ENCODE measurements around the gene PRSS36. TPM values are rescaled to one million over a fixed set of nuclear protein-coding genes. Genes with fewer than 3 reads are reported as not detected.
"Not testable (repeated sequence)": the region's sequence is repeated elsewhere in the genome, so short reads cannot be mapped to it uniquely, and the experiment has no call there.

Gene PRSS36
- total and polyA plus RNA-seq, 8 donors, result 0.87 to 26.3 (median 2.7) TPM; not detected in 2

DNA sequence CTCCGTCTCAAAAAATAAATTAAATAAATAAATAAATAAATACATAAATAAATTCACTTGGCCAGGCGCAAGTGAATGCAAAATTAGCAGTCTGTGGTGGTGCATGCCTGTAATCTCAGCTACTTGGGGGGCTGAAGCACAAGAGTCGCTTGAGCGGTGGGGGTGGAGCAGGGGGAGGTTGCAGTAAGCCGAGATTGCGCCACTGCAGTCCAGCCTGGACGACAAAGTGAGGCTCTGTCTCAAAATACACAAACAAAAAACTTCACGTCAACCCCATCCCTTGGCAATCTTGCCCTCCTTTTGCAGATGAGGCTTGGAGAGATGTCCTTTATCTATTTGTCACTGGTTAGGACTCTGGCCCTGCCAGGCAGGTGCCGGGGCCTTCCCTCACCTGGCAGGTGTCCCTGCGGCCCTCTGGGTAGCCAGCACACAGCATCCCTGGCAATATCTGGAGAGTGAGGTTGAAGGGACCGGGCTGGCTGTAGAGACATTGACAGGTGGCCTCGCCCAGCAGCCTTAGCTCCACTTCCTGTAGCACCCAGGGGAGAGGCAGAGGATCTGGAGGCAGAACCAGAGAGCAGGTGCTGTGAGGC is 4.4 kb downstream of the PRSS36 start:
- intact Hi-C loops (cut with DNase I; ENCODE audit: low total_unique reads), result no loop called here
- H3K27me3 ChIP-seq, result peaks cover 0 to 41% (median 7%) of the 10 kb centered on the region in 3 donors
- TF ChIP-seq POLR2AphosphoS5 (IDR thresholded peaks at IDR 0.05) (no peak), EP300 (IDR thresholded peaks at IDR 0.05) (no peak), POLR2A (IDR thresholded peaks at IDR 0.05) (no peak)
- TF ChIP-seq, protein P1, sequence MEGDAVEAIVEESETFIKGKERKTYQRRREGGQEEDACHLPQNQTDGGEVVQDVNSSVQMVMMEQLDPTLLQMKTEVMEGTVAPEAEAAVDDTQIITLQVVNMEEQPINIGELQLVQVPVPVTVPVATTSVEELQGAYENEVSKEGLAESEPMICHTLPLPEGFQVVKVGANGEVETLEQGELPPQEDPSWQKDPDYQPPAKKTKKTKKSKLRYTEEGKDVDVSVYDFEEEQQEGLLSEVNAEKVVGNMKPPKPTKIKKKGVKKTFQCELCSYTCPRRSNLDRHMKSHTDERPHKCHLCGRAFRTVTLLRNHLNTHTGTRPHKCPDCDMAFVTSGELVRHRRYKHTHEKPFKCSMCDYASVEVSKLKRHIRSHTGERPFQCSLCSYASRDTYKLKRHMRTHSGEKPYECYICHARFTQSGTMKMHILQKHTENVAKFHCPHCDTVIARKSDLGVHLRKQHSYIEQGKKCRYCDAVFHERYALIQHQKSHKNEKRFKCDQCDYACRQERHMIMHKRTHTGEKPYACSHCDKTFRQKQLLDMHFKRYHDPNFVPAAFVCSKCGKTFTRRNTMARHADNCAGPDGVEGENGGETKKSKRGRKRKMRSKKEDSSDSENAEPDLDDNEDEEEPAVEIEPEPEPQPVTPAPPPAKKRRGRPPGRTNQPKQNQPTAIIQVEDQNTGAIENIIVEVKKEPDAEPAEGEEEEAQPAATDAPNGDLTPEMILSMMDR (IDR thresholded peaks at IDR 0.05), result no peak
- no peak for DNase-seq
- no peak overlapping the region for H3K4me3 ChIP-seq
- no peaks in the 10 kb centered on the region for H3K9me3 ChIP-seq
- no peak overlapping the region for H3K27ac ChIP-seq
- peaks cover 17 to 40% (median 33%) of the 10 kb centered on the region in 4 donors for H3K4me1 ChIP-seq
- WGBS, 5 donors, result 67 to 85% (median 78%) methylated on average over 12 of the region's 12 CpGs
- H3K36me3 ChIP-seq, result no peaks in the 10 kb centered on the region

- 87 to 91% (median 89%) methylated on average over 7 of the region's 7 CpGs for WGBS, 5 donors
- Histone ChIP-seq H3K27me3 (peaks cover 0 to 30% (median 7%) of the 10 kb centered on the region in 3 donors), H3K4me1 (peaks cover 18 to 42% (median 36%) of the 10 kb centered on the region in 4 donors)
- intact Hi-C loops (cut with DNase I; ENCODE audit: low total_unique reads); H3K27ac ChIP-seq; DNase-seq; H3K9me3 ChIP-seq; H3K36me3 ChIP-seq; H3K4me3 ChIP-seq: not testable (repeated sequence)
These were observed 5.4 kb downstream of the PRSS36 start for GRCh38 chr16:31144418-31144817.

- WGBS, 5 donors, result 82 to 96% (median 89%) methylated on average over 7 to 8 of the region's 8 CpGs
- no peaks in the 10 kb centered on the region for H3K36me3 ChIP-seq
- no peak for TF ChIP-seq POLR2A (IDR thresholded peaks at IDR 0.05)
- TF ChIP-seq EP300 (IDR thresholded peaks at IDR 0.05), result no peak
- TF ChIP-seq, protein P1 (IDR thresholded peaks at IDR 0.05), result no peak
- TF ChIP-seq POLR2AphosphoS5 (IDR thresholded peaks at IDR 0.05), result no peak
- H3K9me3 ChIP-seq, result no peaks in the 10 kb centered on the region
- DNase-seq, result no peak
- intact Hi-C loops (cut with DNase I; ENCODE audit: low total_unique reads), result no loop called here
- H3K27ac ChIP-seq, result no peak overlapping the region
- peaks cover 24 to 49% (median 41%) of the 10 kb centered on the region in 4 donors for H3K4me1 ChIP-seq
- H3K27me3 ChIP-seq, result peaks cover 0 to 25% (median 7%) of the 10 kb centered on the region in 3 donors
- H3K4me3 ChIP-seq, result no peak overlapping the region
These were observed 6.1 kb downstream of the PRSS36 start for GRCh38 chr16:31143694-31144148.

DNA sequence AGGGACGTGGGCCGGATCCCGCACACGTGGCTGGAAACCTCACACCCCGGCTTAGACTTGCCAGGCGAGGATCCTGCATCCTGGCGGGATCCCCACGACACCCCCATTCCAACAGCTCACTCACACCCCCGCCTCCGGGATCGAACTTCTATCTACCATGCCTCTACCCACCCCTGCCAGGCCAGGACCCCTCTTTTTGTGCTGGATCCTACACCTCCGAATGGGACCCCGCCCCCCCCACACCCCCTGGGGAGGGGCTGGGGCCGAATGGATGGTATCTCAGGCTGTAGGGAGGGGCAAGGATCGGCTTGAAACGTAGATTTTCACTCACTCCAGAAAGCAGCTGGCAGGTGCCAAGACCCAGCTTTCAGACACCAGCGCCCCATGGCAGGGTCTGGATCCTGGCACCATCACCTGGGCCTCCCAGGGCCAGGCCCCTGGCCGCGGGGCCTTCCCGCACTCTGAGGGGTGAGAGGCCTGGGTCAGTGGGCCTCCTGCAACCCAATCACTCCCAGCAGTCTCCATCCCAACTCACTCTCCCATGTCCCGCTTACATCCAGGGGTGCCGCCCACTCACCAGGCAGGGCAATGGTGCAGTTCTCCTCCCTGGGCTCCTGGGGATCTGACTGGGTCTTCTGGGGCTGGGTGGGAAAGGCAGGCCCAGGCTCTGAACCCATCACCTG is 6.7 kb downstream of the PRSS36 start:
- intact Hi-C loops (cut with DNase I; ENCODE audit: low total_unique reads), result no loop called here

More for the DNA sequence above, 6.7 kb downstream of the PRSS36 start:
- 62 to 68% (median 64%) methylated on average over 16 to 22 of the region's 22 CpGs for WGBS, 5 donors
- H3K9me3 ChIP-seq, result no peaks in the 10 kb centered on the region
- DNase-seq, result no peak
- peaks cover 24 to 49% (median 37%) of the 10 kb centered on the region in 4 donors for H3K4me1 ChIP-seq
- peaks cover 0 to 19% (median 1%) of the 10 kb centered on the region in 3 donors for H3K27me3 ChIP-seq
- peak overlapping the region; percentile 53 to 59 (median 56) for H3K4me3 ChIP-seq
- H3K36me3 ChIP-seq, result no peaks in the 10 kb centered on the region
- TF ChIP-seq POLR2A (IDR thresholded peaks at IDR 0.05) (no peak), EP300 (IDR thresholded peaks at IDR 0.05) (no peak), POLR2AphosphoS5 (IDR thresholded peaks at IDR 0.05) (no peak)
- TF ChIP-seq, protein P1 (IDR thresholded peaks at IDR 0.05), result no peak
- H3K27ac ChIP-seq, result peak overlapping the region; percentile 86 to 93 (median 91)
